Superior temporal gyrus (tissue), 1 donor: ENCODE data around the gene FMR1NB.

Source experiments
- DNase-seq: peaks from one replicate; pipeline ENCODE4 v3.0.0-alpha.2; 2016; ENCODE audit errors: extremely low spot score

Gene FMR1NB

DNA sequence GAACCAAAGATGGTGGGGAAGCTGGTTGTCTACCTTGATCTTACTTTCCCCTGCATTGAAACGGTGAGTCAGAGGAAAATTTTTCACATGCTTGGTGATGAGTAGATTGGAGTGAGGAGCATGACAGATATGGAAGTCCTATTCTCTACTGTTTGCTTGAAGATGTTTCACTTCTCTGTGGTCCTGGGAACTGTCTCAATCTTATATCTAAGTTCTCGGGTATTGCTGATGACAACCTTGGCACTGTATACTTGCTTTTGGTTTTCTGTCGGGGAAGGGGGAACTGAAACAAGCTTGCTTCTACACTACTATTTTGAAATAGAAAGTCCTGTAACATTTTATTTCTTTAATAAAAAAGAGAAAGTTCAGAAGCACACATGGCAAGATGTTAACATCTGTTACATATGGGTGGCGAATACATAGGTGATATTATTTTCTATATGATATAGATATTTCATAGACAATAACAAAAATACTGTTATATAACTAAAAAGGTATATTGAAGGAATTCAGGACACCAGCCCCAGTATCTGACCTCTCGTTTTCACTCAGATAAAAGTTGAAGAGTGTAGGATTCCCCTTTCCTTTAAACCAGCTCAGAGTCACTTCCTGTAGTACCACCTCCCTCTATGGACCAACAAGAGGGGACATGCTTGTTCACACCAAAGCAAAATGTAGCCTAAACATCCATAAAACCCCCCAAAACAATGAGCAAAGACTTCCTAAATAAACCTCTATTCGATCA lies 88.8 kb downstream of the FMR1NB start:
- no peak for DNase-seq

DNA sequence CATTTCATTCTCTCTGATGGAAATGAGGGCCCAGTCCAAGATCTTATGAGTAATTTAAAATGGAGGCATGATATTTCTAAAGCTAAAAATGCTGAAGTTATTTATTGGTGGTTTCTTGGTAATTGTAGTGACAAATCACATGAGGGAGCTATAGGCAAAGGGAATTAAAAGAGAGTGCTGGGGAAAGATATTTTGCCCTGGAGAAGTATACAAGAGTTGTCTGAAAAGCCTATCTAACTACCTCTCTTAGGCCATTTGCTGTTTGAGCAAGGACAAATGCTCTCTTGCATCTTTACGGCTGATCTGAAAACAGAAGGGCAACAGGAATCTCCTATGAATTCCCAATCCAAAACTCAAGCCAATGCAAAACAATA lies 89.4 kb downstream of the FMR1NB start:
- DNase-seq, result no peak
